Adipocyte (in vitro differentiated cells): ENCODE results near the gene FAM24A.
A peak's percentile ranks its signal among the peaks of the same experiment; 100 is the strongest.

ENCODE experiments used
- DNase-seq: peaks from one replicate; pipeline ENCODE4 v3.0.0-alpha.2; 2015; ENCODE audit warnings: low read depth
- H3K27me3 ChIP-seq: replicated peaks from 2 replicates; pipeline ENCODE4 v1.7.0; 2013; ENCODE audit warnings: mild to moderate bottlenecking, low read length, moderate library complexity; ENCODE audit not compliant: control insufficient read depth, insufficient read depth
- H3K36me3 ChIP-seq: 2 replicates; pipeline ENCODE4 v1.7.0; 2013; ENCODE audit warnings: low read length, mild to moderate bottlenecking, moderate library complexity; ENCODE audit not compliant: control insufficient read depth, insufficient read depth, severe bottlenecking
- H3K4me1 ChIP-seq: 2 replicates; pipeline ENCODE4 v1.7.0; 2013; ENCODE audit warnings: mild to moderate bottlenecking, low read length, moderate library complexity; ENCODE audit not compliant: control insufficient read depth, insufficient read depth
- H3K4me3 ChIP-seq: 2 replicates; pipeline ENCODE4 v1.7.0; 2013; ENCODE audit warnings: mild to moderate bottlenecking, low read length, moderate library complexity
- H3K9ac ChIP-seq: 2 replicates; pipeline ENCODE4 v1.7.0; 2013; ENCODE audit warnings: mild to moderate bottlenecking, low read length, moderate library complexity
- H3K9me3 ChIP-seq: 2 replicates; pipeline ENCODE4 v1.7.0; 2013; ENCODE audit warnings: mild to moderate bottlenecking, low read length, moderate library complexity; ENCODE audit not compliant: control insufficient read depth

FAM24A gene

DNA sequence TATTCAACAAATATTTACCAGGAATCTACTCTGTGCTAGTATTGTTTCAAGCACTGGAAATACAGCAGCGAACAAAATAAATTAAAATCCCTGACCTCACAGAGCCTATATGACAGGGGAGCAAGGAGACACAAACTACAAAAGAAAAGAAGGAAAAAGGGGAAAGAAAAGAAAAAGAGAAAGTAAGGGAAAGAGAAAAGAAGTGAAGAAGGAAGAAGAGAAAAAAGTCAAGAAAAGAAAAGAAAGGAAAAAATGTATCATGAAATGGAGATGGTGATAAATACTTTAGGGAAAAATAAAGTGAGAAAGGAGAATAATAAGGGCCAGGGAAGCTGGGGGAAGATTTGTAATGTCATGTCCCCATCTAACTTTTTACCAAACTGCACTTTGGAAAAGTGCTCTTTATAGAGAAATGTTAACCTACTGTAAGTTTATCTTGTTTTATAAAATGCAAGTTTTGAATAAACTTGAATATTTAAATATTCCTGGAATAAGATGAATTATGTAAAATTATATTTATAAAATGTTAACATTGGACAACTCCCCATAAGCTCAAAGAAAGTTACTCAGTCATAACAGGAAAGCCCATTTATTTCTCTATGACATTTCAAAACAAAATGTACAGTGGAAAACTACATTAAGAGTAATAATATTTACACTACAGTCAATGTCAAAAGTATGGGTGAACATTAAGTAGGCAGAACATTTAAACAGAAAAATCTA is 28.9 kb downstream of the FAM24A start:
- DNase-seq: no peak
- no peaks in the 10 kb centered on the region for H3K9me3 ChIP-seq
- H3K36me3 ChIP-seq: peaks cover 29% of the 10 kb centered on the region
- no peak overlapping the region for H3K9ac ChIP-seq
- peaks cover 4% of the 10 kb centered on the region for H3K4me1 ChIP-seq
- H3K4me3 ChIP-seq: no peak overlapping the region
- H3K27me3 ChIP-seq: no peaks in the 10 kb centered on the region

GRCh38 chr10:122939856-122940543 is 29.6 kb downstream of the FAM24A start:
- Histone ChIP-seq H3K9me3 (no peaks in the 10 kb centered on the region), H3K27me3 (no peaks in the 10 kb centered on the region), H3K36me3 (peaks cover 27% of the 10 kb centered on the region), H3K4me1 (peaks cover 4% of the 10 kb centered on the region), H3K9ac (no peak overlapping the region), H3K4me3 (no peak overlapping the region)
- DNase-seq: peak; percentile 72

DNA sequence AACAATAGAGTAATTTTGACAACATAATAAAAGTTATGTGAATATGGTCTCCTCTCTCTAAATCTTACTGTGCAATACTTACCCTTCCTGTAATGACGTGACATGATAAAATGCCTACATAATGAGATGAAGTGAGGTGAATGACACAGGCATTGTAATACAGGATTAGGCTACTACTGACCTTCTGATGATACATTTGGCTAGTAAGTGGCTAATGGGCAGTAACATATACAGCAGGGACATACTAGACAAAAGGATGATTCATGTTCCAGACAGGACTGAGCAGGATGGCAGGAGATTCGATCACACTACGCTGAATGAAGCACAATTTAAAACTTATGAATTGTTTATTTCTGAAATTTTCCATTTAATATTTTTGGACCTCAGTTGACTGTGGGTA is 38.9 kb downstream of the FAM24A start:
- no peak overlapping the region for H3K4me3 ChIP-seq
- H3K36me3 ChIP-seq: peaks cover 54% of the 10 kb centered on the region
- H3K9ac ChIP-seq: no peak overlapping the region
- H3K9me3 ChIP-seq: no peaks in the 10 kb centered on the region
- H3K27me3 ChIP-seq: no peaks in the 10 kb centered on the region
- no peak for DNase-seq
- H3K4me1 ChIP-seq: peaks cover 7% of the 10 kb centered on the region

DNA sequence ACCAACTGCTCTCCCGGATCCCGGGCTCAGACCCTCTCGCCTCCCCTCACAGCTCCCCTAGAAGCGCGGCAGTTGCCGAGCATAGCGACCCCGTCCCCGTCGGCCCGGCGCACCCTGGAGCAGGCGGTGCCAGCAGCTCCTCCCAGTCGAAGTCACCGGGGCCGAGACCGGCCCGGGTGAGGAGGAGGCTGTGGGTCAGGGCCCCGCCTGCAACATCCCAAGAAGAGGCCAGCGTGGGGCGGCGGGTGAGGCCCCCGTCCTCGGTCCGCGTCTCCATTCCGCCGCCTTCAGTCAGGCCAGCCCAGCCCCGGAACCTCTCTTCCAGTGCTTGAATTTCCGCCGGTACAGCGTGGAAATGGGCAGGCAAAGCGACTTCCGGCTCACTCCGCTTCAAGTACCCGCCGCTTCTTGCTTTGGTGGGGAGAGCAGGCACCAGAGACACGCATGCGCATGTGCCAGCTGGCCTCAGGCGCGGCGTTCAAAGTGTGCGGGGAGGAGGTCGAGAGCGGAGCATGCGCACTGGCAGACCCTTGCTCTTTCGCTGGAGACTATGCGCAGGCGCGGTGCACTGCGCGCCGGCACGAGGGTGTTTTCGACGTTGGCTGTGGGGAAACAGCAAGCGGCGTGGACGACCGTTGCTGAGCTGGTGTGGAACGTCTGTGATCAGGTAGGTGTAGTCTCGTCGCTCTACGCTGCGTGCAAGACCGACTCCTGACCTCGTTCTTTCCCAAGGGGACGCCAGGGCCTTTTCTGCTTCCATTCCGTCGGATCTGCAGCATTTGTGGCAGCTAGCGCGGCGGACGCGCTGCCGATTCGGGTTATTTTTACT is 43.7 kb downstream of the FAM24A start, which contains the start of gene C10orf88:
C10orf88 (minus strand) TSS at position 326 of the 829 bp plus-strand sequence; CDS start at position 277, 49 bp downstream.
- DNase-seq: peak; percentile 99
- Histone ChIP-seq H3K9me3 (peaks cover 7% of the 10 kb centered on the region), H3K9ac (peak within 1 kb of the TSS; percentile 92), H3K4me1 (peaks cover 12% of the 10 kb centered on the region), H3K36me3 (peaks cover 9% of the 10 kb centered on the region), H3K4me3 (peak within 1 kb of the TSS; percentile 92), H3K27me3 (no peaks in the 10 kb centered on the region)

- no peak for DNase-seq
- Histone ChIP-seq H3K36me3 (peaks cover 4% of the 10 kb centered on the region), H3K9ac (no peak overlapping the region), H3K4me3 (peak overlapping the region; percentile 92), H3K27me3 (no peaks in the 10 kb centered on the region), H3K4me1 (peaks cover 12% of the 10 kb centered on the region), H3K9me3 (peaks cover 7% of the 10 kb centered on the region)
Observed at GRCh38 chr10:122954731-122955050, 44.3 kb downstream of the FAM24A start.

DNA sequence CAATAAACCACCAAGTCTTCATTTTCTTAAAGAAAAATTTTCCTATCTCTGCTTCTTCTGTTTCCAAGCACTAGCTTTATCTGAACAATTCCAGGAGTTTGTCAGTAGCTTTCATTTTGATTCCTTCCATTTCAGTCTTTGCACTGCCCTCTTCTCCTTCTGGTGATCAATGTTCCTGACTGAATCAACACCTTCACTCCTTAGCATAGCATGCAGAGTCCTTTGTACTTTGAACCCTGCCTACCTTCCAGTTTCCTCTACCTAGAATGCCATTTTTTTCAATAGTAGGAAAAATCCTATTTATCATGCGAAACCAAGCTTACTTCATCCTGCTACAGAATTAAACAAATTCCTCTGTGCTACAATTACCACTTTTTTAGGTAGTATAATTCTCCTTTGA is 45.5 kb downstream of the FAM24A start:
- Histone ChIP-seq H3K4me3 (no peak overlapping the region), H3K9me3 (peaks cover 7% of the 10 kb centered on the region), H3K27me3 (no peaks in the 10 kb centered on the region), H3K36me3 (no peaks in the 10 kb centered on the region), H3K4me1 (peaks cover 12% of the 10 kb centered on the region), H3K9ac (no peak overlapping the region)
- no peak for DNase-seq

GRCh38 chr10:122957474-122957873 is 47.1 kb downstream of the FAM24A start:
- Histone ChIP-seq H3K4me1 (peaks cover 10% of the 10 kb centered on the region), H3K27me3 (no peaks in the 10 kb centered on the region), H3K36me3 (no peaks in the 10 kb centered on the region), H3K9ac (no peak overlapping the region), H3K4me3 (no peak overlapping the region), H3K9me3 (peaks cover 7% of the 10 kb centered on the region)
- no peak for DNase-seq

- Histone ChIP-seq H3K27me3 (no peaks in the 10 kb centered on the region), H3K36me3 (no peaks in the 10 kb centered on the region), H3K9ac (no peak overlapping the region), H3K9me3 (peaks cover 14% of the 10 kb centered on the region), H3K4me3 (no peak overlapping the region), H3K4me1 (no peaks in the 10 kb centered on the region)
- no peak for DNase-seq
Observed at GRCh38 chr10:122962405-122962804, 52.0 kb downstream of the FAM24A start.
